ENCODE results near the gene OR5V1.
"Not testable (repeated sequence)": the region's sequence is repeated elsewhere in the genome, so short reads cannot be mapped to it uniquely, and the experiment has no call there.

The OR5V1 gene

DNA sequence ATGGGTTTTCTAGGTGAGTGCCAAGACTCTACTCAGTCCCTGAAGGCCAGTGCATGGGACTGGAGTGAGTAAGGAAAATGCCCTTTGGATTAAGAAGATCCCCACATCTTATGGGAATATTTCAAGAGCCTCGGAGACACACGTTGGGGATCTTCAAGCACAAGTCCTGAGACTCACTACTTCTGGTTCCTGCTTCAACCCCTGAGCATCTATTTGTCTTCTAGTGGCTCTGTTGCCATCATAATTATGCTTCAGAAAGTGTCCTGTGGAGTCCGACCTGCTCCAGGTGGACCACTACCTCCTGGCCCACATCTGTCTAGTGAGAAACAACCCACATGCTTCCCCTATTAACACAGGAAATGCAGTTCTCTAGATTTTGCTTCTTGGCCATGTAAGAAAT is at the start of gene OR5V1:
TSS of gene OR5V1 (minus strand) at position 101 of the 400 bp plus-strand sequence. CDS start 12,670 bp downstream, outside the sequence.
- no peak for DNase-seq

DNA sequence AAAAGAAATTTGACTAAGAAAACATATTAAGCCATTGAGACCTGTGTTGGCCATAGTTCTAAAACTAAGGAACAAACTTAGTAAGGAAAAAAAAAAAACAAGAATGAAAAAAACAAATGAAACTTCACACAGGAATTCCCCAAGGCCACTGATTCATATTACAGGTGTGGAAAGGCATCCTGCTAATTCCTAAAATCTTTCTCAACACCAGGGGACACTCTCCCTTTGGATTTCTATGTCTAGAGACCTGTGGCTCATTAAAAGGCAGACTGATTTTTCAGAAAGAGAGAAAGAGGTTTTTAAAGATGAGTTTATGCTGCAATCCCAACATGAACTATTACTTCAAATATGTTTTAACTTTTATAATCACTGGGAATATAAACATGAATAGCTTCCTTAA is 45.9 kb upstream of the OR5V1 start, which contains the start of gene OR12D1:
TSS of gene OR12D1 (plus strand) at position 341 of the 400 bp plus-strand sequence.
- DNase-seq, result no peak

DNA sequence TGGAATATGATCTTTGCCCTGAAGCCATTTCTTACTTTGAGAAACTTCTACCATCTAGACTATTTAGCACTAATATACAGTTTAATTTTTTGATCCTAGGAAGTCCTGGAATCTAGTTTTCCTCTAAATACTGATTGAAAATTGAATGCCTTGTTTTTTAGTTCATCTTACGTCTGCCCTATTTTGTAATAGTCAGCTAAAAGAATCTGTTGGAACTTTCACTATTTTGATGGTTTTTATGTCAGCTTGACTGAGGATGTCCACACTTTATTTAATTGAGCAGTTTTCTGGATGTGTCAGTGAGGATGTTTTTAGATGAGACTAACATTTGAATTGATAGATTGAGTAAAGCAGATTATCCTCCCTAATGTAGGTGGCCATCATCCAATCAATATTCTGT is 35.1 kb upstream of the OR5V1 start:
- no peak for DNase-seq

DNA sequence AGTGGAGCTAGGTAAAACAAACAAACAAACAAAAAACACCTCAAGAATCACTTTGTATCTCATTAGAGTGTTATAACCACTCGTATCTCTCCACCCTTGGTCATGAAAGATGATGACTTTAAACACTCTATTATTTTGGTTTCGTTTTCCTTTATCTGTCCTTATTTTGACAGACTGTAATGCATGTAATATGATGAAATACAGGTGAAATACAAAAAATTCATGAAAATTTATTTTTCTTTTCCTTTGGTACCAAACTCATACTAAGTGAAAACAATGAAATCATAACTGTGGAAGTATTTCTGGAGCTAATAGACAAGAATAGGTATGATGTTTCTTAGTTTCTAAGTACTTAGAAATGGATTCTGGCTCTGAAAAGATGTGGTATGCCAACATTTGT is 30.9 kb upstream of the OR5V1 start:
- DNase-seq, result no peak

DNA sequence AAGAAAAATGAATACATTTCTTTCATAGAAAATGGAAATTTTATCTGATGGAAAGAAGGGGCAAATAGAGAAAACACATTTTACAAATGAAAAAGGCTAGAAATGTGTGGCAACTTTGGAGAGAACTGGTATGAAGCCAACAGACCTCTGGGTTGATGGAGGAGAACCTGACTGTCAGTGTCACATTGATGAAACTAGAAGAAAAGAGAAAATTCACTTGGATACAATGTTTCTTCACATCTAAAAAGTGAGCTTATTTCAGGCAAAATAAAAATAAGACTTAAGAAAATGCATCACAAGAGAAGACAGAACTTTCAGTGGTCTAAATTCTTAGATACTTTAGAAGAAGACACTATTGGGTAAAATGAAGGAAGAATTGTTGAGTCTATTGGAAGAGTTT is 26.7 kb upstream of the OR5V1 start, which contains the start of gene OR12D2:
TSS of gene OR12D2 (plus strand) at position 301 of the 400 bp plus-strand sequence. CDS start 1,069 bp downstream, outside the sequence.
- no peak for DNase-seq

DNA sequence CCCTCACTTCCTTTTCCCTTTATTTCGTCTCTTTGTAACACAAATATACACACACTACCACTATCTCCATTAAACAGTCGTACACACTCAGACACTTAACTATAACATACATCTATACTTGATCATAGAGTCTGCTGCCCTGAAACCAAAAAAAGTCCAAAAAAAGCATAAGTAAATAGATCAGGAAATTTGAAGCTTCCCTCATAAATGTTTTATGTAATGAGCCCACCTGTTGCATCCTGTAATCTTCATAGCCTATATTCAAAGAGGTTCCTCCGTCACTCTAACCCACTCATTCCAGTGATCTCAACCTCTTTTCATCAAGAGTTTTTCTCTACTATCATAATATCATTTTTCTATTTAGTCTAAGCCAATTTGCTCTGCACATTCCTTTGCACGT is 19.9 kb upstream of the OR5V1 start:
- no peak for DNase-seq

DNA sequence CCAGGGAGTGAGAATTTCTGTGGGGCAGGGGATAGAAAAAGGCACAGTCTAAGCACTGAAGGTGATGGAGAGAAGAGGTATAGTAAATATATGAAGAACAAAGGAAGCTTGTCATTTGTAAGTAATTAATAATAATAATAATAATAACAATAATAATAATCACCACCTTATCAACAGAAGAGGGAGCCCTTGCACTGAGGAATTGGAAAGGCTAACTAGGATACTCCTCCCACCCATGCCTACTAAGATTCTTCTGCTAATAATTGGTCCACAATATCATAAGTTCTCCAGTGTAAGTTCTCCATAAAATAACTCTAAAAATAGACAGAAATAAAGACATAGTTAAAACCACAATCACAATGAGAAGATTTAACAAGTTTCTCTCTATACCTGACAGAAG is 7.3 kb upstream of the OR5V1 start:
- no peak for DNase-seq

DNA sequence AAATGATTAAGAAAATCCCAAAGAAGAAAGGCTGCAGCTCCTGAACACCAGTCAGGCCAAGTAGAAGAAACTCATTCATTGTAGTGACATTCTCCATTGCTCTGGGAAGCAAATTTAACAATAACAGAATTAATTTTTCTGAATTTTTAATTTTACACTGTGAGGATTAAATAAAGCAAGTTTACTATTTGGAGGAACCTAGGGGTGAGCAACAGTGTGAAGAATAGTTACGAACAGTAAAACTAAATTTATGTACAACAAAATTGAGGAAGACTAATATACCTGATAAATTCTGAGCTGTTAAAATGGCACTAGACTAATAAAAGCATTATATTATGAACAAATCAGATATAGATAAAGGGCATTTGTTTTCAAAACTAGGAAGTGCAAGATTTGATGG is 6.5 kb upstream of the OR5V1 start, which contains the start of gene OR12D3:
TSS of gene OR12D3 (minus strand) at position 101 of the 400 bp plus-strand sequence. CDS start at position 97, 4 bp downstream.
- DNase-seq, result no peak

DNA sequence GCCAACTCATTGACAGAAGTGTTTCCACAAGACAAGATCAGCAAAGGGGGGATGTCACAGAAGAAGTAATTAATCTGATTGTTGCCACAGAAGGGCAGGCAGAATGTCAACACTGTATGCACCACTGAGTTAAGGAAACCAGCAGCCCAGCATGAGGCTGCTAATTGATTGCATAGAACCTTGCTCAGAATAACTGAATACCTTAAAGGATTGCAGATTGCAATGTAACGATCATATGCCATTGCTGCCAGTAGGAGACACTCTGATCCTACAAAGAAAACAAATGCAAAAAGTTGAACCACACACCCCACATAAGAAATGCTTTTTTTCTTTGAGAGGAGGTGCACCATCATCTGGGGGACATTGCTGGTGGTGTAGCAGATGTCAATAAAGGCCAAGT is 13.1 kb downstream of the OR5V1 start:
- DNase-seq, result no peak

DNA sequence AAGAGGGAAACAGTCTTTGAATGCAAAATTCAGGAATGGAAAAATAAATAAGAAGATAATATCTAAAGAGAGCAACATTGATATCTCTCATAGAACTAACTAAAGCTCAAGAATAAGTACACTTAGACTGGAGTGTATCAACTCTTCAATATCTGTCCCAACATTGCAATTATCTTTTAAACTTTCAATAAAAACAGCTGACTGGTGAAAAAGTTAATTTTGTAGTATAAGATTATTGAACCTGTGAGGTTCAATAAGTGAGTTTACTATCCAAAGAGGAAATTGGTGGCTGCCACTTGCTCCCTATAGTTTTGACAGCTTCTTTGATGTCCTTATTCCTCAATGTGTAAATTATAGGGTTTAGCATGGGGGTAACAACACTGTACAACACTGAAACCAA is 13.7 kb downstream of the OR5V1 start:
- DNase-seq, result no peak

DNA sequence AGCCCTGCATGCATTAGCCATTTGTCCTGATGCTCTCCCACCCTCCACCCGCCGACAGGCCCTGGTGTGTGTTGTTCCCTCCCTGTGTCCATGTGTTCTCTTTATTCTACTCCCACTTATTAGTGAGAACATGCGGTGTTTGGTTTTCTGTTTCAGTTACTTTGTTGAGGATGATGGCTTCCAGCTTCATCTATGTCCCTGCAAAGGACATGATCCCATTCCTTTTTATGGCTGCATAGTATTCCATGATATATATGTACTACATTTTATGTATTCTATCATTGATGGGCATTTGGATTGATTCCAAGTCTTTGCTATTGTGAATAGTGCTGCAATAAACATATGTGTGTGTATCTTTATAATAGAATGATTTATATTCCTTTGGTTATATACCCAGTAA is 19.3 kb downstream of the OR5V1 start:
- not testable (repeated sequence) for DNase-seq

DNA sequence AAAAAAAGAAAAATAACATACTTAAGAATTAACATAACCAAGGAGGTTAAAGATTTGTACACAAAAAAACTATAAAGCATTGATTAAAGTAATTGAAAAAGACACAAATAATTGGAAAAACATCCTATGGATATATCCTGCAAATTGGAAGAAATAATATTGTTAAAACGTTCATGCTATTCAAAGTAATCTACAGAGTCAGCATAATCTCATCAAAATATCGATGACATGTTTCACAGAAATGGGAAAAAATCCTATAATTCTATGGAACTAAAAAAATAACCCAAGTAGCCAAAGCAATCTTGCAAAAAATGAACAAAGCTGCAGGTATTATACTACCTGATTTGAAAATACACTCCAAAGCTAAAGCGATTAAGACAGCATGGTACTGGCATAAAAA is 23.3 kb downstream of the OR5V1 start:
- no peak for DNase-seq

DNA sequence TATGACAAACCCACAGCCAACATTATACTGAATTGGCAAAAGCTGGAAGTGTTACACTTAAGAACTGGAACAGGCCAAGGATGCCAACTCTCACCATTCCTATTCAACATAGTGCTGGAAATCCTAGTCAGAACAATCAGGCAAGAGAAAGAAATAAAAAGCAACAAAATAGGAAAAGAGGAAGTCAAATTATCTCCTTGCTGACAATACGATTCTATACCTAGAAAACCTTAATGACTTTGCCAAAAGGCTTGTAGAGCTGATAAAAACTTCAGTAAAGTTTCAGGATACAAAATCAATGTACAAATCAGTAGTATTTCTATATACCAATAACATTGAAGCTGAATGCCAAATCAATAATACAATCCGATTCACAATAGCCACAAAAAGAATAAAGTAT is 32.4 kb downstream of the OR5V1 start:
- no peak for DNase-seq

DNA sequence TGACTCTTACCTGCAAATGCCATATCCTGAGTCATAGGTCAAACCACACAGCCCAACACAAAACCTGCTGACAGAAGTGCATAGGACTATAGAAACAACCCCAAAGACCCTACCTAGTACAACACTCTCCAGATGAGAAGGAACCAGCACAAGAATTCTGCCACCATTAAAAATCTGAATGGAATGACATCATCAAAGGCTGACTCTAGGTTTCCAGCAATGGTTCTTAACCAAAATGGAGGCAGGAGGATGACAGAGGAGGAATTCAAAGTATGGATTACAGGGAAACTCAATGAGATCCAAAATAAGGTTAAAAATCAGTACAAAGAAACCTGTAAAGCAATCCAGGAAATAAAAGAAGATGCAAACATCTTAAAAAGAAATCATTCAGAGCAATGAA is 36.0 kb downstream of the OR5V1 start:
- no peak for DNase-seq

DNA sequence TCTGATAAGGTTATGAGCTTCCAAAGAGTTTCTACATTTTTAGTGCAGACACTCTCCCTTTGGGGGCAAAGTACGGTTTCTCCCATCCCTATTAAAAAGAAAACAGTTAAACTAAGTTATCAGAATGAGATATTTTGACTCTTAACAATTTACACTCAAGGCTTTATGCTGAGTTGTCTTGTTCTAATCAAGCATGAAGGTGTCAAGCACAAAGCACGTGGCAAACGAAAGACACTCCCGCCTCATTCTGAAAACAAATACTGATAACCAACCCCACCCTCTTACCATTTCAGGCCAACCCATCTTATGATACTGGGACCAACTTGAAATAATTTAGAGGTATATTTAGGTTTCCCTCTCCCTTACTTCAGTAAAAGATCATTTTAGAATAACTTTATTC is 42.9 kb downstream of the OR5V1 start:
- no peak for DNase-seq

DNA sequence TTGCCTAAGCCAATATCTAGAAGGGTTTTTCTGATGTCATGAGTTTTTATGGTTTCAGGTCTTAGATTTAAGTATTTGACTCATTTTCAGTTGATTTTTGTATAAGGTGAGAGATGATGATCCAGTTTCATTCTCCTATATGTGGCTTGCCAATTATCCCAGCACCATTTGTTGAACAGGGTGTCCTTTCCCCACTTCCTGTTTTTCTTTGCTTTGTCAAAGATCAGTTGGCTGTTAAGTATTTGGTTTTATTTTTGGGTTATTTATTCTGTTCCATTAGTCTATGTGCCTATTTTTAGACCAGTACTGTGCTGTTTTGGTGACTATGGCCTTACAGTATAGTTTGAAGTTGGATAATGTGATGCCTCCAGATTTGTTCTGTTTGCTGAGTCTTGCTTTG is 45.3 kb downstream of the OR5V1 start:
- DNase-seq, result not testable (repeated sequence)

DNA sequence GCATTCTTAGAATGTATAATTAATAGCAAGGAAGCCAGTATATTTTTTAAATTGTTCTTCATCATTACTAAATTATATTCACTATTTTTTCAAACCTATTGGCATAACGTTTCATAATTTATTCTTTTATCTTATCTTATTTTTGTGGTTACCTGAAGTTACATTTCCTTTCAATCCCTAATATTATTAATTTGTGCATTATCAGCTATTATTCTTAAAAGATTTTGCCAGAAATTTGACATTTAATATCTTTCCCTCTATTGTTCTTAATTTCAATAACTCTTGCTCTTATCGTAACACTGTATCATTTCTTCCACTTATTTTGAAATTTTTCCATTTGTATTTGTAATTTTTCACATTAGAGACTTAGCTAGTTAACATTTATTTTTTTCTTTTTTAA is 48.7 kb downstream of the OR5V1 start:
- no peak for DNase-seq
